OCI-LY1 (cell line): ENCODE data around the gene PKD1L1.

Experiments used
- H2AFZ ChIP-seq: fragments of 200-600 bp; sonication (generic), shearing (Covaris generic); 2 replicates; pipeline ENCODE4 v1.6.0; 2014; ENCODE audit warnings: antibody characterized with exemption, mild to moderate bottlenecking, low read length
- H3F3A ChIP-seq: fragments of 200-600 bp; sonication (generic), shearing (Covaris generic); 2 replicates; pipeline ENCODE4 v1.6.0; 2014; ENCODE audit warnings: mild to moderate bottlenecking, antibody characterized with exemption, low read length, moderate library complexity; ENCODE audit not compliant: insufficient read depth
- H3K27ac ChIP-seq: fragments of 200-600 bp; sonication (generic); 2 replicates; pipeline ENCODE4 v1.5.1; 2014; ENCODE audit warnings: low read length, mixed run types, mild to moderate bottlenecking, low read depth; ENCODE audit not compliant: poor library complexity, severe bottlenecking
- H3K27me3 ChIP-seq: fragments of 200-600 bp; sonication (generic); 2 replicates; pipeline ENCODE4 v1.6.0; 2014; ENCODE audit warnings: antibody characterized with exemption, mild to moderate bottlenecking, low read length, moderate library complexity; ENCODE audit not compliant: insufficient read depth
- H3K36me3 ChIP-seq: fragments of 200-600 bp; sonication (generic); 2 replicates; pipeline ENCODE4 v1.6.1; 2014; ENCODE audit warnings: mild to moderate bottlenecking, antibody characterized with exemption, low read length, moderate library complexity, mixed read lengths; ENCODE audit not compliant: insufficient read depth
- H3K4me1 ChIP-seq: fragments of 200-600 bp; sonication (generic); 2 replicates; pipeline ENCODE4 v1.5.1; 2014; ENCODE audit warnings: mild to moderate bottlenecking, low read length, moderate library complexity; ENCODE audit not compliant: insufficient read depth, severe bottlenecking
- H3K4me2 ChIP-seq: fragments of 200-600 bp; sonication (generic), shearing (Covaris generic); 2 replicates; pipeline ENCODE4 v1.6.1; 2014; ENCODE audit warnings: low read length
- H3K4me3 ChIP-seq: fragments of 200-600 bp; sonication (generic); 2 replicates; pipeline ENCODE4 v1.5.1; 2014; ENCODE audit warnings: low read length, low read depth, mild to moderate bottlenecking, mixed read lengths; ENCODE audit not compliant: poor library complexity, severe bottlenecking
- H3K79me2 ChIP-seq: fragments of 200-600 bp; shearing (Covaris generic); 2 replicates; pipeline ENCODE4 v1.6.1; 2016; ENCODE audit warnings: mixed run types, low read length, mixed read lengths; ENCODE audit not compliant: insufficient read depth
- H3K9ac ChIP-seq: fragments of 200-600 bp; sonication (generic), shearing (Covaris generic); 2 replicates; pipeline ENCODE4 v1.6.1; 2014; ENCODE audit warnings: mild to moderate bottlenecking, low read length, mixed read lengths
- H3K9me2 ChIP-seq: fragments of 200-600 bp; sonication (generic), shearing (Covaris generic); 2 replicates; pipeline ENCODE4 v1.6.1; 2014; ENCODE audit warnings: low read depth, mild to moderate bottlenecking, low read length, mixed read lengths
- H3K9me3 ChIP-seq: fragments of 200-600 bp; shearing (Covaris generic); 2 replicates; pipeline ENCODE4 v1.6.1; 2014; ENCODE audit warnings: low read length, mixed read lengths
- H4K20me1 ChIP-seq: fragments of 200-600 bp; sonication (generic), shearing (Covaris generic); 2 replicates; pipeline ENCODE4 v1.6.0; 2016; ENCODE audit warnings: mild to moderate bottlenecking, low read length; ENCODE audit not compliant: insufficient read depth
- EZH2 ChIP-seq: fragments of 200-600 bp; sonication (generic), shearing (Covaris generic); IDR thresholded peaks from 2 replicates; pipeline ENCODE4 v1.8.0; 2017; ENCODE audit warnings: borderline replicate concordance, mixed run types, mild to moderate bottlenecking, antibody characterized with exemption, low read length, moderate library complexity, mixed read lengths
- TF ChIP-seq, protein P1 (sequence below): fragments of 200-600 bp; sonication (generic), shearing (Covaris generic); IDR thresholded peaks from 2 replicates; pipeline ENCODE4 v1.5.1; 2017; ENCODE audit warnings: mild to moderate bottlenecking, antibody characterized with exemption, low read length, moderate library complexity, mixed read lengths

PKD1L1 gene

GRCh38 chr7:47734287-47734948 lies 213.8 kb downstream of the PKD1L1 start:
- Histone ChIP-seq H3K4me3 (no peak overlapping the region), H3F3A (no peaks in the 10 kb centered on the region), H4K20me1 (no peaks in the 10 kb centered on the region), H2AFZ (no peak overlapping the region), H3K9ac (no peak overlapping the region), H3K4me2 (peak overlapping the region; percentile 10; the same call in 1 of the 2 replicates), H3K79me2 (no peaks in the 10 kb centered on the region), H3K9me2 (no peaks in the 10 kb centered on the region), H3K4me1 (peaks cover 35% of the 10 kb centered on the region), H3K9me3 (no peaks in the 10 kb centered on the region), H3K27ac (no peak overlapping the region), H3K36me3 (no peaks in the 10 kb centered on the region), H3K27me3 (no peaks in the 10 kb centered on the region)
- TF ChIP-seq EZH2 = no peak
- TF ChIP-seq, protein P1, sequence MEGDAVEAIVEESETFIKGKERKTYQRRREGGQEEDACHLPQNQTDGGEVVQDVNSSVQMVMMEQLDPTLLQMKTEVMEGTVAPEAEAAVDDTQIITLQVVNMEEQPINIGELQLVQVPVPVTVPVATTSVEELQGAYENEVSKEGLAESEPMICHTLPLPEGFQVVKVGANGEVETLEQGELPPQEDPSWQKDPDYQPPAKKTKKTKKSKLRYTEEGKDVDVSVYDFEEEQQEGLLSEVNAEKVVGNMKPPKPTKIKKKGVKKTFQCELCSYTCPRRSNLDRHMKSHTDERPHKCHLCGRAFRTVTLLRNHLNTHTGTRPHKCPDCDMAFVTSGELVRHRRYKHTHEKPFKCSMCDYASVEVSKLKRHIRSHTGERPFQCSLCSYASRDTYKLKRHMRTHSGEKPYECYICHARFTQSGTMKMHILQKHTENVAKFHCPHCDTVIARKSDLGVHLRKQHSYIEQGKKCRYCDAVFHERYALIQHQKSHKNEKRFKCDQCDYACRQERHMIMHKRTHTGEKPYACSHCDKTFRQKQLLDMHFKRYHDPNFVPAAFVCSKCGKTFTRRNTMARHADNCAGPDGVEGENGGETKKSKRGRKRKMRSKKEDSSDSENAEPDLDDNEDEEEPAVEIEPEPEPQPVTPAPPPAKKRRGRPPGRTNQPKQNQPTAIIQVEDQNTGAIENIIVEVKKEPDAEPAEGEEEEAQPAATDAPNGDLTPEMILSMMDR = no peak

DNA sequence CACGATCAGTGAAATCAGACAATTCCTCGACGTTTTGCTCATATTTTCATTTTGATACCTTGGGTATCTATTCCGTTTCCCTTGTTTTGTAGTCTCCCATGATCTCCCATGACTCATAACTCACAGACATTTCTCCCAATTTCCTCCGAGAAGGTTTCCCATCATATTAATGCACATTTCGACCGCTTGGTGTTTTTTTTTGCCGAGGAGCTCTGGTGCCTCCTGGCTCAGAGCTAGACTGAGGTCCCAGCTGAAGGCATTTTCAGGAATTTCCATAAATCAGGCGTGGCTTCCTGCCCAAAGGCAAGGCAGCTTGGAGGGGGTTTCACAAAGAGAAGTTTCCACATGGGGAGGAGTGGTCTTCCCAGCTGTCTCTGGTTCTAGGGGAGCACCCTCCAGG lies 218.1 kb downstream of the PKD1L1 start:
- H3K79me2 ChIP-seq = no peaks in the 10 kb centered on the region
- H3K9me3 ChIP-seq = no peaks in the 10 kb centered on the region
- H4K20me1 ChIP-seq = no peaks in the 10 kb centered on the region
- no peak overlapping the region for H3K4me3 ChIP-seq
- H3K4me1 ChIP-seq = peaks cover 37% of the 10 kb centered on the region
- H3K27me3 ChIP-seq = no peaks in the 10 kb centered on the region
- no peak overlapping the region for H3K9ac ChIP-seq
- no peak for TF ChIP-seq EZH2
- TF ChIP-seq, protein P1 = no peak
- H3K9me2 ChIP-seq = no peaks in the 10 kb centered on the region
- no peaks in the 10 kb centered on the region for H3K36me3 ChIP-seq
- no peaks in the 10 kb centered on the region for H3F3A ChIP-seq
- H3K4me2 ChIP-seq = no peak overlapping the region
- no peak overlapping the region for H2AFZ ChIP-seq
- H3K27ac ChIP-seq = no peak overlapping the region

DNA sequence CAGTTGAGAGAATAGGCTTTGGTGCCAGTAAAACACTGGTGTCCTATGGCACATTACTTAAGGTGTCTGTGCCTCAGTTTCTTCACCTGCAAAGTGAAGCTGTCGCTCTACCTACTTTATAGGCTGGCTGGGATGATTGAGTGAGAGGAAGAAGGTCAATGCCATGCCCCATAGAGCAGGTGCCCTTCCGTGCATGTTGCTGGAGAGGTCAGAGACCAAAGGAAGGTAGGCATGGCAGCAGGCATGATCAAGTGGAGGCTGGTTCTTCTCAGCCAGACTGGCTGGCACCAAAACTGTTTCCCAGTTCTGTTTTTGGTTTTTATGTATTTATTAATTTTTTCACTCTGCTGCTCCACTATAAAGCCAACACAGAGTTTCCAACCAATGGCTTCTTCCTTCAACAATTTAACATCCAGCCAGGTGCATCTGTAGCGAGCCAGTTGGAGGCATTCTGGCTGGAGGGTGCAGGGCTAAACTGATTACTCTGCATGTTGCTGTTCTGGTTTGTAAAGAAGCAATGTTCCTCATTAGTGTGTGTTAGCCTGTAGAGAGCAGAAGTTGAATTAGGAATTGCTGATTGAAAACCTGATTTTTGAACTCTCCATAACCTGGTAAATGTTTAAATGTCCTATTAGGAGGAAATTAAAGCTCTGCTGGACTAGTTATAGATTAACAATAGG lies 222.1 kb downstream of the PKD1L1 start:
- Histone ChIP-seq H3K9me2 (no peaks in the 10 kb centered on the region), H4K20me1 (no peaks in the 10 kb centered on the region), H3K27ac (peak overlapping the region; percentile 63), H3K79me2 (no peaks in the 10 kb centered on the region), H3K9ac (no peak overlapping the region), H3K4me1 (peaks cover 35% of the 10 kb centered on the region), H3K36me3 (no peaks in the 10 kb centered on the region), H2AFZ (no peak overlapping the region), H3F3A (no peaks in the 10 kb centered on the region), H3K4me3 (no peak overlapping the region), H3K4me2 (no peak overlapping the region; the same call in 1 of the 2 replicates), H3K27me3 (no peaks in the 10 kb centered on the region), H3K9me3 (no peaks in the 10 kb centered on the region)
- TF ChIP-seq, protein P1 = no peak
- TF ChIP-seq EZH2 = no peak
